Skeletal muscle tissue (tissue), 4 donors: ENCODE data around the gene GLDC. TPM values are rescaled to one million over a fixed set of nuclear protein-coding genes. Genes with fewer than 3 reads are reported as not detected.

Experiments used
- H3K27ac ChIP-seq: one replicate; pipeline ENCODE4 v1.7.0; 2013; ENCODE audit warnings: mild to moderate bottlenecking, low read depth, low read length, inconsistent platforms
- H3K27me3 ChIP-seq, 3 donors: one replicate each; pipeline ENCODE4 v1.7.0; 2013; ENCODE audit warnings: low read length in 3 of 3; ENCODE audit not compliant: control insufficient read depth in 3 of 3, insufficient read depth in 3 of 3
- H3K36me3 ChIP-seq, 3 donors: one replicate each; pipeline ENCODE4 v1.7.0; 2013; ENCODE audit warnings: low read length in 3 of 3; ENCODE audit not compliant: control insufficient read depth in 3 of 3, insufficient read depth in 3 of 3
- H3K4me1 ChIP-seq, 3 donors: one replicate each; pipeline ENCODE4 v1.7.0; 2013; ENCODE audit warnings: low read length in 3 of 3, mild to moderate bottlenecking in 3 of 3; ENCODE audit not compliant: control insufficient read depth in 3 of 3, insufficient read depth in 3 of 3
- H3K4me3 ChIP-seq, 3 donors: one replicate each; pipeline ENCODE4 v1.7.0; 2013; ENCODE audit warnings: low read length in 3 of 3
- H3K9ac ChIP-seq, 3 donors: one replicate each; pipeline ENCODE4 v1.7.0; 2013; ENCODE audit warnings: low read length in 3 of 3, mild to moderate bottlenecking in 3 of 3, moderate library complexity in 2 of 3, low read depth in 1 of 3
- H3K9me3 ChIP-seq, 3 donors: one replicate each; pipeline ENCODE4 v1.7.0; 2013; ENCODE audit warnings: low read length in 3 of 3; ENCODE audit not compliant: control insufficient read depth in 3 of 3
- total RNA-seq: library from RNA; depleted of rRNA; stranded (reverse); fragments of >200 nt; gene quantifications from one replicate; pipeline ENCODE4 v1.2.3, GENCODE V29; 2014
- donor health status: Osteomylitis.

The GLDC gene
- total RNA-seq, 1 donor from 2014 or later = under 0.01 TPM

- Histone ChIP-seq H3K4me3 (no peak overlapping the region), H3K36me3 (no peaks in the 10 kb centered on the region), H3K27me3 (no peaks in the 10 kb centered on the region), H3K27ac (no peak overlapping the region), H3K9ac (no peak overlapping the region), H3K4me1 (no peaks in the 10 kb centered on the region), H3K9me3 (no peaks in the 10 kb centered on the region)
Observed at GRCh38 chr9:6579613-6580012, 65.9 kb downstream of the GLDC start.

DNA sequence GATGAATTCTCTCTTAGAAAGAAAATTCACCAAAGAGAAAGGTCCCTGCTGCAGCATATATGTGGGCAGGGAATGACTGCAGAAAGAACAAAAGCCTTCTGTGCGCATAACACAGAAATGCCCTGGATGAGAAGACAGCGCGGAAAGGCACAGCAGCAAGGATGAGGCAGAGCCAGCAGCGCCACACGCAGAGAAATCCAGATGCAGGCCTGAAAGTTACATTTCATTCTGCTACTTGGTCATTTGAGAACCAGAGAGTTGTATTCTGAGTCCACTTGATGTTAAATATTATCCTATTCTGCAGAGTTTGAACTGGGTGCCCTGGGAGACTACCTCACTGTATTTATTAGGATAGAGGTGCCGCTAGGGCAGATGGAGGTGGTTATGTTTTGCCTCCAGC, 68.5 kb downstream of the GLDC start:
- H3K36me3 ChIP-seq = no peaks in the 10 kb centered on the region
- H3K9ac ChIP-seq = no peak overlapping the region
- H3K4me3 ChIP-seq = no peak overlapping the region
- no peaks in the 10 kb centered on the region for H3K4me1 ChIP-seq
- H3K27me3 ChIP-seq = no peaks in the 10 kb centered on the region
- no peaks in the 10 kb centered on the region for H3K9me3 ChIP-seq
- H3K27ac ChIP-seq = no peak overlapping the region

DNA sequence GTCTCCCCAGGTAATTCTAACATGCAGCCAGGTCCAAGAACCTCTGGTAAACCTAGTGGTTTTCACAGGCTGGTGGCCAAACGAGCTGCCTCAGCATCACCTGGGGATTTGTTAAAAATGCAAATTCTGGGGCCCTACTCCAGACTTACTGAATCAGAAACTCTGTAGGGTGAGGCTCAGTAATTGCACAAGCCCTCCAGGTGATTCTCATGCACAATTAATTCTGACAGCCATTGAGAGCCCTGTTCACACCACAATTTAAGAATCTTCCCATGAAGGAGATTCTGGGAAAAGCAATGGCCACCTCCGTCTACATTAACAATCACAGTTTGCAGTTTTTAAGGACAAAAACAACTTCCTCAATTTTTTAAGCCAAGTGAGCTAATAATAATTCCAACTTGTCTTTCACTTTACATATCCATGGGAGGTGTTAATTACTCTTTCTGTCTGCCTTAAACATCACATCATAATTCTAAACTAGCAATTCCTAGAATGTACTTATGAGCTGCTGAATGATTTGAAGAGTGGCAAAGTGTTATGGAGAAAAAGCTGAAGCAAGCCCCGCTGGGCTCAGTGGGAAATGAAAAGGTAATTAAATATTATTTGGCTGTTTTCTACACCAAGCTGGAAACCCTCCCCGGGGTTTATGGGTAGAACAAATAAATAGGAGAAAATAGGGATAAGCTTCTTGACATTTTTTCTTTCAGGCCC, 70.0 kb downstream of the GLDC start:
- H3K9me3 ChIP-seq = no peaks in the 10 kb centered on the region
- no peak overlapping the region for H3K27ac ChIP-seq
- H3K9ac ChIP-seq = no peak overlapping the region
- no peaks in the 10 kb centered on the region for H3K36me3 ChIP-seq
- no peaks in the 10 kb centered on the region for H3K27me3 ChIP-seq
- H3K4me1 ChIP-seq = no peaks in the 10 kb centered on the region
- H3K4me3 ChIP-seq = no peak overlapping the region

GRCh38 chr9:6567140-6567591, 78.4 kb downstream of the GLDC start:
- H3K9me3 ChIP-seq = no peaks in the 10 kb centered on the region
- no peaks in the 10 kb centered on the region for H3K36me3 ChIP-seq
- no peak overlapping the region for H3K27ac ChIP-seq
- no peak overlapping the region for H3K9ac ChIP-seq
- H3K4me3 ChIP-seq = no peak overlapping the region
- H3K4me1 ChIP-seq = peaks cover 0 to 4% (median 3%) of the 10 kb centered on the region in 3 donors
- no peaks in the 10 kb centered on the region for H3K27me3 ChIP-seq

DNA sequence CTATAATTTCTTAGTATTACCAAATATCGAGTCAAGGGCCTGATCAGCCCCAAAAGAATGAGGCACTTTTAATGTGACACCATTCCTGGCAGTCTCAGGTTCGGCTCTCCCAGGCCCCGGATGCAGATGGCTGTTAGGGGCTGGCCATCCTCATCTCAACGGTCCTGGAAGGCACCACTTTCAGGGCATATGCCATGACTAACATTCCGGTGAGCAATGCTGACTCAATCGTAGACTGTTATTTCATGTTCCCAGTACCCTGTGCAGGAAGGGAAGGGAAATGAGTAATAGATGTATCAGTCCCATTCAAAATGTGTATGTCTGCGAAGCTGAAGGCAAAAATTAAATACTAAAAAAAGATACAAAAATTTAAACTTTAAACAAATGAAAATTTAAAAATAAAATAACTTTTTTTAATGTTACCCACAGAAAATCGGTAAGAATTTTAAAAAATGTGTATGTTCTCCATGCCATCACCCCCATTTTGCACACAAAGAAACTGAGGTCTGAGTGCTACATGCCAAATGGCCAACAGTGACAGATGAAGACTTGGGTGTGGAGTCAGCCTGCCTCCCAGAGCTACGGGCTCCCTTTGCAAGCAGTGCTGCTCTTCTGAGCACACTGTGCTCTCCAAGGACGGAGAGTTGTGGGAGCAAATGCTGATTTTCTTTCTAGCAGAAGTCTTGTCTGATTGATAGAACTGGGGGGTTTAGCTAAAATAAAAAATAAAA, 79.0 kb downstream of the GLDC start:
- Histone ChIP-seq H3K27ac (no peak overlapping the region), H3K27me3 (no peaks in the 10 kb centered on the region), H3K36me3 (no peaks in the 10 kb centered on the region), H3K4me3 (no peak overlapping the region), H3K9ac (no peak overlapping the region), H3K9me3 (no peaks in the 10 kb centered on the region), H3K4me1 (peaks cover 0 to 4% (median 3%) of the 10 kb centered on the region in 3 donors)

- no peak overlapping the region for H3K4me3 ChIP-seq
- H3K4me1 ChIP-seq = peaks cover 0 to 4% (median 3%) of the 10 kb centered on the region in 3 donors
- H3K9me3 ChIP-seq = no peaks in the 10 kb centered on the region
- no peak overlapping the region for H3K9ac ChIP-seq
- no peaks in the 10 kb centered on the region for H3K27me3 ChIP-seq
- peak overlapping the region; percentile 40 for H3K27ac ChIP-seq
- no peaks in the 10 kb centered on the region for H3K36me3 ChIP-seq
Observed at GRCh38 chr9:6565312-6565711, 80.2 kb downstream of the GLDC start.

- peak overlapping the region; percentile 40 for H3K27ac ChIP-seq
Observed at GRCh38 chr9:6564868-6565267, 80.7 kb downstream of the GLDC start.

GRCh38 chr9:6564360-6564759, 81.2 kb downstream of the GLDC start:
- H3K27me3 ChIP-seq = no peaks in the 10 kb centered on the region
- H3K4me1 ChIP-seq = peaks cover 0 to 4% (median 3%) of the 10 kb centered on the region in 3 donors
- H3K4me3 ChIP-seq = no peak overlapping the region
- no peaks in the 10 kb centered on the region for H3K36me3 ChIP-seq
- no peak overlapping the region for H3K27ac ChIP-seq
- no peak overlapping the region for H3K9ac ChIP-seq
- H3K9me3 ChIP-seq = no peaks in the 10 kb centered on the region

More at GRCh38 chr9:6564868-6565267, 80.7 kb downstream of the GLDC start:
- Histone ChIP-seq H3K4me3 (no peak overlapping the region), H3K9ac (no peak overlapping the region), H3K9me3 (no peaks in the 10 kb centered on the region), H3K4me1 (peaks cover 0 to 4% (median 3%) of the 10 kb centered on the region in 3 donors), H3K36me3 (no peaks in the 10 kb centered on the region), H3K27me3 (no peaks in the 10 kb centered on the region)

- Histone ChIP-seq H3K4me1 (peaks cover 0 to 4% (median 3%) of the 10 kb centered on the region in 3 donors), H3K36me3 (no peaks in the 10 kb centered on the region), H3K4me3 (no peak overlapping the region), H3K27ac (no peak overlapping the region), H3K27me3 (no peaks in the 10 kb centered on the region), H3K9ac (no peak overlapping the region), H3K9me3 (no peaks in the 10 kb centered on the region)
Observed at GRCh38 chr9:6562871-6563430, 82.6 kb downstream of the GLDC start.

GRCh38 chr9:6562201-6562600, 83.3 kb downstream of the GLDC start:
- no peak overlapping the region for H3K4me3 ChIP-seq
- H3K27ac ChIP-seq = no peak overlapping the region
- H3K36me3 ChIP-seq = no peaks in the 10 kb centered on the region
- H3K4me1 ChIP-seq = peaks cover 0 to 4% (median 3%) of the 10 kb centered on the region in 3 donors
- no peak overlapping the region for H3K9ac ChIP-seq
- no peaks in the 10 kb centered on the region for H3K9me3 ChIP-seq
- H3K27me3 ChIP-seq = no peaks in the 10 kb centered on the region
